HG03521 (cell line): ENCODE measurements around the gene FBXW8.

Experiments used
- ATAC-seq: cut with Tn5 transposase; IDR thresholded peaks from one replicate; pipeline ENCODE4 v1.9.1; 2021; ENCODE audit warnings: mild to moderate bottlenecking, moderate library complexity; ENCODE audit not compliant: unreplicated experiment

Gene FBXW8

GRCh38 chr12:117072106-117072505, 161.4 kb downstream of the FBXW8 start:
- no peak for ATAC-seq

DNA sequence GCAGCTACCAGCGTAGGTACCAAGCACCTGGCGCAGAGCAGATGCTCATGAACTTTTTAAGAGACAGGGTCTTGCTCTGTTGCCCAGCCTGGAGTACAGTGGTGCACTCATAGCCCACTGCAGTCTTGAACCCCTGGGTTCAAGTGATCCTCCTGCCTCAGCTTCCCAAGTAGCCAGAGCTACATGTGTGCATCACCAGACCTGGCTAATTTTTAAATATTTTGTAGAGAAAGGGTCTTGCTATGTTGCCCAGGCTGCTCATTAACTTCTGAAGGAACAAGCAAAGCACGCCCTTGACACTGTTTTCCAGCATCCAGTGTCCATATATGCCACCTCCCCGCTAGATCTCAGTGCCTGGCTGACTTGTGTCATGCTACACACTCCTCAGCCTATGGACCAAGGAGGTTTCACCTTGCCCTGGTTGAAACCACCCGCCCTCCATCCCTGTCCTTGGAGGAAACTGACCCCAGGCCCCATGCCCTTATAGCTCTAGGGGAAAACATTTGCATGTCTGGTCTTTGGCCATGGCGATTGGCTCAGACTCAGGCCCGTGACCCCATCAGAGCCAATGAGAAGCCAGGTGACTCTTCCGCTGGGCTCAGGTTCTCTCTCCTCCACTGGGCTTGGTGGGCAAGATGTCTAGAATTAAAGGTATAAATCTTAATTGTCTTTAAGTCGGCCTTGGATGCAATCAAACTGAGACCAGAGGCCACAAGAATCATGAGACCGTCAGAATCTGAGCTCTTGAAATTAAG, 162.2 kb downstream of the FBXW8 start:
- no peak for ATAC-seq

- no peak for ATAC-seq
Measured at GRCh38 chr12:117073611-117074010, 162.9 kb downstream of the FBXW8 start.

DNA sequence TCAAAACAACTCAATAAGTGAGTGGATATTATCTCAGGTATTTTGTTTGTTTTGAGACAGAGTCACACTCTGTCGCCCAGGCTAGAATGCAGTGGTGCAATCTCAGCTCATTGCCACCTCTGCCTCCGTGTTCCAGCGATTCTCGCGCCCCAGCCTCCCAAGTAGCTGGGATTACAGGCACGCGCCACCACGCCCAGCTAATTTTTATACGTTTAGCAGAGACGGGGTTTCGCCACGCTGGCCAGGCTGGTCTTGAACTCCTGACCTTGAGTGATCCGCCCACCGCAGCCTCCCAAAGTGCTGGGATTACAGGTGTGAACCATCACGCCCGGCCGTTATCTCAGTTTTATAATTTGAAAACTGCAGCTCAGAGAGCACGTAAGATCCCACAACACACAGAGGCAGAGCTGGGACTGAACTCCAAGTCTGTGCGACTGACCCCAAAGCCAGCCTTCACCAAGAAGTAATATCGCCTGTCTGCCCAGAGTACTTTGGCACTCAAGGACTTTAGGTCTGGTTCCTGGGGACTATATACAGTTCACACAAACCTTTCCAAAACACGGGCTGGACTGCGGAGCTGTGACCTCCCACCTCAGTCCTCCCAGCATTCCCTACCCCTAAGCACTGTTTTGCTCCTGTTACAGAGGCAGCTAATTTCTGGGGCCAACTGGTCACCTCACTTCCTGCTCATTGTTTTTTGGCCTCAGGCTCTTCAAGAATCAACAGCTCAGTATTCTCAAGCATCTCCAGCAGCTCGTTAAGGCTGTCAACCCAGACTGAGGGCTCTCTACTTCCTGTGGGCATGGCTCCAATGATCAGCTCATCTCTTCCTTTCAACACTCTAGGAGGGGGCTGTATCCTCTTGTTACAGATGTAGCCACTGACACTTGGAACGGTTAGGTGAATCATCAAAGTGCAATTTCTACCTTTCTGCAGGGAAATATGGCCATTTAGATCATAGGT, 165.9 kb downstream of the FBXW8 start:
- ATAC-seq, result no peak

- ATAC-seq, result no peak
Measured at GRCh38 chr12:117079487-117079886, 168.7 kb downstream of the FBXW8 start.

DNA sequence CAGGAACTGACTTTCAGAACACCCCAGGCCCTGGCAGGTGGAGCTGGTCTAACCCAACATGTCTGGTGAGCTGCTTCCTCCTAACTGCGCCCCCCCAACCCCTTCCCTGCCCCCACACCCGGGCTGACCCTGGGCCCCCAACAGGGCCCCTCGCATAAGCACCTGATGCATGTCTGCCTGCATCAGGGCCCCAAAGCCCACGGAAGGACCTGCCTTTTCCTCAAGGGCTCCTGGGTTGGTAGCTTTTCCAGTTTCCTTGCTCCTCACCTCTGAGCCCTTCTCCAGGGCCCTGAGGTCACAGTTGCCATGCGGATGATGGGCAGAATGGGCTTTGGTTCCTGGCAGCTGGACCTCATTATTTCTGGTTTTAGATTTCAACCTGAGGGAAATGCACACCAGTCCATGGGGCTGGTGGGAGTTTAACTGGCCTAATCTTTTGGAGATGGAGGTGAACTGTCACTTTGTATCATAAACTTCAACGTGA, 170.0 kb downstream of the FBXW8 start:
- no peak for ATAC-seq
